OCI-LY3 (cell line): Measurements from ENCODE around the gene MFRP.
A peak's percentile ranks its signal among the peaks of the same experiment; 100 is the strongest.

ENCODE experiments used
- H2AFZ ChIP-seq: fragments of 200-600, 300-600 bp; shearing (Covaris generic); 2 replicates; pipeline ENCODE4 v1.6.0; 2014; ENCODE audit warnings: antibody characterized with exemption, low read depth, low read length
- H3K27ac ChIP-seq: fragments of 200-600, 300-600 bp; sonication (generic); 2 replicates; pipeline ENCODE4 v1.5.1; 2014; ENCODE audit warnings: mild to moderate bottlenecking, low read length, moderate library complexity, mixed read lengths
- H3K27me3 ChIP-seq: fragments of 200-600, 300-600 bp; sonication (generic); 2 replicates; pipeline ENCODE4 v1.6.1; 2014; ENCODE audit warnings: low read depth, low read length, mixed read lengths
- H3K36me3 ChIP-seq: fragments of 200-600, 300-600 bp; sonication (generic); replicated peaks from 2 replicates; pipeline ENCODE3; 2014; ENCODE audit warnings: low read depth, low read length, mixed read lengths
- H3K4me1 ChIP-seq: fragments of 300-600, 200-600 bp; sonication (generic); 2 replicates; pipeline ENCODE4 v1.6.1; 2014; ENCODE audit warnings: low read length, mixed read lengths
- H3K4me2 ChIP-seq: fragments of 200-600, 300-600 bp; sonication (generic); 2 replicates; pipeline ENCODE4 v1.6.1; 2014; ENCODE audit warnings: low read length, mixed read lengths
- H3K4me3 ChIP-seq: fragments of 300-600, 200-600 bp; sonication (generic); 2 replicates; pipeline ENCODE4 v1.5.1; 2014; ENCODE audit warnings: antibody characterized with exemption, mild to moderate bottlenecking, low read length, moderate library complexity
- H3K79me2 ChIP-seq: fragments of 300-600, 200-600 bp; shearing (Covaris generic); 2 replicates; pipeline ENCODE4 v1.6.1; 2014; ENCODE audit warnings: mild to moderate bottlenecking, low read length, mixed read lengths
- H3K9ac ChIP-seq: fragments of 300-600, 200-600 bp; shearing (Covaris generic); 2 replicates; pipeline ENCODE4 v1.6.0; 2014; ENCODE audit warnings: mild to moderate bottlenecking, low read length, moderate library complexity
- H3K9me3 ChIP-seq: fragments of 200-600, 300-600 bp; shearing (Covaris generic); 2 replicates; pipeline ENCODE4 v1.6.1; 2014; ENCODE audit warnings: low read length, mixed read lengths; ENCODE audit not compliant: insufficient read depth
- H4K20me1 ChIP-seq: fragments of 200-600, 300-600 bp; sonication (generic); 2 replicates; pipeline ENCODE4 v1.6.1; 2016; ENCODE audit warnings: low read length, mixed read lengths; ENCODE audit not compliant: insufficient read depth
- CTCF ChIP-seq: fragments of 200-600, 300-600 bp; sonication (generic); IDR thresholded peaks from 2 replicates; pipeline ENCODE4 v1.5.1; 2014; ENCODE audit warnings: antibody characterized with exemption, low read length, low read depth
- EZH2phosphoT487 ChIP-seq: fragments of 200-600 bp; shearing (Covaris generic); IDR thresholded peaks from 2 replicates; pipeline ENCODE4 v1.6.1; 2018; ENCODE audit warnings: antibody characterized with exemption, mixed run types, low read depth

Gene MFRP

GRCh38 chr11:119320240-119320775 is 26.2 kb downstream of the MFRP start:
- Histone ChIP-seq H3K36me3 (no peaks in the 10 kb centered on the region), H3K4me2 (peak overlapping the region; percentile 100), H3K79me2 (no peaks in the 10 kb centered on the region), H4K20me1 (no peaks in the 10 kb centered on the region), H3K9ac (peak overlapping the region; percentile 89), H3K27ac (peak overlapping the region; percentile 86), H3K9me3 (no peaks in the 10 kb centered on the region), H3K4me1 (peaks cover 62% of the 10 kb centered on the region), H3K27me3 (peaks cover 14% of the 10 kb centered on the region), H3K4me3 (peak overlapping the region; percentile 86), H2AFZ (no peak overlapping the region)
- no peak for TF ChIP-seq EZH2phosphoT487
- TF ChIP-seq CTCF = no peak

GRCh38 chr11:119319700-119320239 is 26.7 kb downstream of the MFRP start:
- no peaks in the 10 kb centered on the region for H3K9me3 ChIP-seq
- no peak overlapping the region for H2AFZ ChIP-seq
- H3K79me2 ChIP-seq = no peaks in the 10 kb centered on the region
- peak overlapping the region; percentile 100 for H3K4me2 ChIP-seq
- peaks cover 63% of the 10 kb centered on the region for H3K4me1 ChIP-seq
- peak overlapping the region; percentile 86 for H3K27ac ChIP-seq
- no peaks in the 10 kb centered on the region for H3K36me3 ChIP-seq
- no peaks in the 10 kb centered on the region for H4K20me1 ChIP-seq
- peaks cover 14% of the 10 kb centered on the region for H3K27me3 ChIP-seq
- H3K9ac ChIP-seq = peak overlapping the region; percentile 89
- peak overlapping the region; percentile 86 for H3K4me3 ChIP-seq
- TF ChIP-seq CTCF (no peak), EZH2phosphoT487 (no peak)

- H3K27ac ChIP-seq = peak overlapping the region; percentile 86
- H3K9ac ChIP-seq = peak overlapping the region; percentile 89
- H3K9me3 ChIP-seq = no peaks in the 10 kb centered on the region
- H3K27me3 ChIP-seq = peaks cover 14% of the 10 kb centered on the region
- peaks cover 63% of the 10 kb centered on the region for H3K4me1 ChIP-seq
- H4K20me1 ChIP-seq = no peaks in the 10 kb centered on the region
- H2AFZ ChIP-seq = peak overlapping the region; percentile 27; the same call in 1 of the 2 replicates
- peak overlapping the region; percentile 100 for H3K4me2 ChIP-seq
- H3K79me2 ChIP-seq = no peaks in the 10 kb centered on the region
- TF ChIP-seq EZH2phosphoT487 = no peak
- no peak for TF ChIP-seq CTCF
- peak overlapping the region; percentile 86 for H3K4me3 ChIP-seq
- no peaks in the 10 kb centered on the region for H3K36me3 ChIP-seq
These were observed 27.3 kb downstream of the MFRP start for GRCh38 chr11:119319136-119319699.

- peak overlapping the region; percentile 89 for H3K9ac ChIP-seq
- peaks cover 14% of the 10 kb centered on the region for H3K27me3 ChIP-seq
These were observed 28.0 kb downstream of the MFRP start for GRCh38 chr11:119318240-119319135.

More at GRCh38 chr11:119318240-119319135, 28.0 kb downstream of the MFRP start:
- H3K4me1 ChIP-seq = peaks cover 60% of the 10 kb centered on the region
- no peaks in the 10 kb centered on the region for H3K79me2 ChIP-seq
- H4K20me1 ChIP-seq = no peaks in the 10 kb centered on the region
- peak overlapping the region; percentile 27; the same call in 1 of the 2 replicates for H2AFZ ChIP-seq
- no peaks in the 10 kb centered on the region for H3K9me3 ChIP-seq
- TF ChIP-seq CTCF (no peak), EZH2phosphoT487 (no peak)
- no peaks in the 10 kb centered on the region for H3K36me3 ChIP-seq
- peak overlapping the region; percentile 100 for H3K4me2 ChIP-seq
- peak overlapping the region; percentile 86 for H3K27ac ChIP-seq
- peak overlapping the region; percentile 86 for H3K4me3 ChIP-seq
